OCI-LY3 (cell line): ENCODE data around the gene ADARB1.

Experiments used
- H2AFZ ChIP-seq: fragments of 200-600, 300-600 bp; shearing (Covaris generic); 2 replicates; pipeline ENCODE4 v1.6.0; 2014; ENCODE audit warnings: antibody characterized with exemption, low read depth, low read length
- H3K27ac ChIP-seq: fragments of 200-600, 300-600 bp; sonication (generic); 2 replicates; pipeline ENCODE4 v1.5.1; 2014; ENCODE audit warnings: mild to moderate bottlenecking, low read length, moderate library complexity, mixed read lengths
- H3K27me3 ChIP-seq: fragments of 200-600, 300-600 bp; sonication (generic); 2 replicates; pipeline ENCODE4 v1.6.1; 2014; ENCODE audit warnings: low read depth, low read length, mixed read lengths
- H3K36me3 ChIP-seq: fragments of 200-600, 300-600 bp; sonication (generic); replicated peaks from 2 replicates; pipeline ENCODE3; 2014; ENCODE audit warnings: low read depth, low read length, mixed read lengths
- H3K4me1 ChIP-seq: fragments of 300-600, 200-600 bp; sonication (generic); 2 replicates; pipeline ENCODE4 v1.6.1; 2014; ENCODE audit warnings: low read length, mixed read lengths
- H3K4me2 ChIP-seq: fragments of 200-600, 300-600 bp; sonication (generic); 2 replicates; pipeline ENCODE4 v1.6.1; 2014; ENCODE audit warnings: low read length, mixed read lengths
- H3K4me3 ChIP-seq: fragments of 300-600, 200-600 bp; sonication (generic); 2 replicates; pipeline ENCODE4 v1.5.1; 2014; ENCODE audit warnings: antibody characterized with exemption, mild to moderate bottlenecking, low read length, moderate library complexity
- H3K79me2 ChIP-seq: fragments of 300-600, 200-600 bp; shearing (Covaris generic); 2 replicates; pipeline ENCODE4 v1.6.1; 2014; ENCODE audit warnings: mild to moderate bottlenecking, low read length, mixed read lengths
- H3K9ac ChIP-seq: fragments of 300-600, 200-600 bp; shearing (Covaris generic); 2 replicates; pipeline ENCODE4 v1.6.0; 2014; ENCODE audit warnings: mild to moderate bottlenecking, low read length, moderate library complexity
- H3K9me3 ChIP-seq: fragments of 200-600, 300-600 bp; shearing (Covaris generic); 2 replicates; pipeline ENCODE4 v1.6.1; 2014; ENCODE audit warnings: low read length, mixed read lengths; ENCODE audit not compliant: insufficient read depth
- H4K20me1 ChIP-seq: fragments of 200-600, 300-600 bp; sonication (generic); 2 replicates; pipeline ENCODE4 v1.6.1; 2016; ENCODE audit warnings: low read length, mixed read lengths; ENCODE audit not compliant: insufficient read depth
- EZH2phosphoT487 ChIP-seq: fragments of 200-600 bp; shearing (Covaris generic); IDR thresholded peaks from 2 replicates; pipeline ENCODE4 v1.6.1; 2018; ENCODE audit warnings: antibody characterized with exemption, mixed run types, low read depth
- TF ChIP-seq, protein P1 (sequence below): fragments of 200-600, 300-600 bp; sonication (generic); IDR thresholded peaks from 2 replicates; pipeline ENCODE4 v1.5.1; 2014; ENCODE audit warnings: antibody characterized with exemption, low read length, low read depth

ADARB1 gene

GRCh38 chr21:45215213-45215612, 140.8 kb downstream of the ADARB1 start:
- peaks cover 4% of the 10 kb centered on the region; the same call in 1 of the 2 replicates for H3K9me3 ChIP-seq
- no peak overlapping the region for H3K4me3 ChIP-seq
- H3K79me2 ChIP-seq: no peaks in the 10 kb centered on the region
- H3K27ac ChIP-seq: no peak overlapping the region
- no peak for TF ChIP-seq EZH2phosphoT487
- TF ChIP-seq, protein P1, sequence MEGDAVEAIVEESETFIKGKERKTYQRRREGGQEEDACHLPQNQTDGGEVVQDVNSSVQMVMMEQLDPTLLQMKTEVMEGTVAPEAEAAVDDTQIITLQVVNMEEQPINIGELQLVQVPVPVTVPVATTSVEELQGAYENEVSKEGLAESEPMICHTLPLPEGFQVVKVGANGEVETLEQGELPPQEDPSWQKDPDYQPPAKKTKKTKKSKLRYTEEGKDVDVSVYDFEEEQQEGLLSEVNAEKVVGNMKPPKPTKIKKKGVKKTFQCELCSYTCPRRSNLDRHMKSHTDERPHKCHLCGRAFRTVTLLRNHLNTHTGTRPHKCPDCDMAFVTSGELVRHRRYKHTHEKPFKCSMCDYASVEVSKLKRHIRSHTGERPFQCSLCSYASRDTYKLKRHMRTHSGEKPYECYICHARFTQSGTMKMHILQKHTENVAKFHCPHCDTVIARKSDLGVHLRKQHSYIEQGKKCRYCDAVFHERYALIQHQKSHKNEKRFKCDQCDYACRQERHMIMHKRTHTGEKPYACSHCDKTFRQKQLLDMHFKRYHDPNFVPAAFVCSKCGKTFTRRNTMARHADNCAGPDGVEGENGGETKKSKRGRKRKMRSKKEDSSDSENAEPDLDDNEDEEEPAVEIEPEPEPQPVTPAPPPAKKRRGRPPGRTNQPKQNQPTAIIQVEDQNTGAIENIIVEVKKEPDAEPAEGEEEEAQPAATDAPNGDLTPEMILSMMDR: no peak
- H3K36me3 ChIP-seq: no peaks in the 10 kb centered on the region
- H4K20me1 ChIP-seq: no peaks in the 10 kb centered on the region
- H3K27me3 ChIP-seq: peaks cover 16% of the 10 kb centered on the region; the same call in 1 of the 2 replicates
- H3K4me1 ChIP-seq: peaks cover 2% of the 10 kb centered on the region
- H3K9ac ChIP-seq: no peak overlapping the region
- no peak overlapping the region for H3K4me2 ChIP-seq
- H2AFZ ChIP-seq: no peak overlapping the region

DNA sequence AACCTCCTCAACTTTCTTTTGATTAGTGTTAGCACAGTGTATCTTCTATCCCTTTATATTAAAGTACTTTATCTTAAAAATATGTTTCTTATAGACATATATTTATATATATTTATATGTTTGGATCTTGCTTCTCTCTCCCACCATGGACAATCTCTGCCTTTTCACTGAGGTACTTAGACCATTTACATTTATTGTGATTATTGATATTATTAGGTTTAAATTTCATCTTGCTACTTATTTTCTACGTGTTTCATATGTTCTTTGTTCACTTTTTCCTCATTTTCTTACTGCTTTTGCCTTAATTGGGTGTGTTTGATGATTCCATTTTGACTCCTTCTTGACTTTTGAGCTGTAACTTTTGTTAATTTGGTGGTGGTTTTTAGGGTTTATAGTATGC, 142.6 kb downstream of the ADARB1 start:
- Histone ChIP-seq H3K4me2 (no peak overlapping the region), H3K4me3 (no peak overlapping the region), H4K20me1 (no peaks in the 10 kb centered on the region), H3K79me2 (no peaks in the 10 kb centered on the region), H3K4me1 (no peaks in the 10 kb centered on the region), H2AFZ (no peak overlapping the region), H3K36me3 (no peaks in the 10 kb centered on the region), H3K9ac (no peak overlapping the region), H3K27ac (no peak overlapping the region), H3K9me3 (peaks cover 4% of the 10 kb centered on the region; the same call in 1 of the 2 replicates), H3K27me3 (peaks cover 3% of the 10 kb centered on the region; the same call in 1 of the 2 replicates)
- TF ChIP-seq EZH2phosphoT487: no peak
- TF ChIP-seq, protein P1: no peak

- peaks cover 4% of the 10 kb centered on the region; the same call in 1 of the 2 replicates for H3K9me3 ChIP-seq
- H3K4me1 ChIP-seq: no peaks in the 10 kb centered on the region
- no peaks in the 10 kb centered on the region for H3K79me2 ChIP-seq
- H3K27ac ChIP-seq: no peak overlapping the region
- no peak overlapping the region for H3K4me2 ChIP-seq
- TF ChIP-seq EZH2phosphoT487: no peak
- TF ChIP-seq, protein P1: no peak
- H2AFZ ChIP-seq: no peak overlapping the region
- no peaks in the 10 kb centered on the region for H4K20me1 ChIP-seq
- no peak overlapping the region for H3K4me3 ChIP-seq
- no peaks in the 10 kb centered on the region for H3K27me3 ChIP-seq
- no peaks in the 10 kb centered on the region for H3K36me3 ChIP-seq
- no peak overlapping the region for H3K9ac ChIP-seq
These were observed 145.1 kb downstream of the ADARB1 start for GRCh38 chr21:45219517-45219916.

GRCh38 chr21:45220071-45220481, 145.7 kb downstream of the ADARB1 start:
- Histone ChIP-seq H3K79me2 (no peaks in the 10 kb centered on the region), H3K4me1 (no peaks in the 10 kb centered on the region), H3K27ac (no peak overlapping the region), H2AFZ (no peak overlapping the region), H3K9me3 (peaks cover 4% of the 10 kb centered on the region; the same call in 1 of the 2 replicates), H3K36me3 (no peaks in the 10 kb centered on the region), H3K9ac (no peak overlapping the region), H4K20me1 (no peaks in the 10 kb centered on the region), H3K4me2 (no peak overlapping the region), H3K4me3 (no peak overlapping the region), H3K27me3 (no peaks in the 10 kb centered on the region)
- TF ChIP-seq EZH2phosphoT487: no peak
- TF ChIP-seq, protein P1: no peak
